SK-N-SH (cell line): ENCODE results near the gene KRTAP4-9. TPM values are rescaled to one million over a fixed set of nuclear protein-coding genes. Genes with fewer than 3 reads are reported as not detected.
"Not testable (repeated sequence)": the region's sequence is repeated elsewhere in the genome, so short reads cannot be mapped to it uniquely, and the experiment has no call there.

Source experiments
- CTCF ChIA-PET: fragments of 300-600, 350-600 bp; formaldehyde crosslinking; extraction: SDS; loops from one replicate; lab custom pipeline; 2021; lab: Yijun Ruan, JAX
- POLR2A ChIA-PET: fragments of 350-600 bp; sonication (Branson Sonifier 250); formaldehyde crosslinking; extraction: SDS; loops from one replicate; lab custom pipeline; 2020; ENCODE audit warnings: antibody characterized with exemption, inconsistent platforms; lab: Yijun Ruan, JAX
- DNase-seq: peaks from one replicate; pipeline ENCODE4 v3.0.0; 2012
- H2AFZ ChIP-seq: fragments of 200-600 bp; sonication (generic); 2 replicates; pipeline ENCODE4 v1.8.1; 2016; ENCODE audit warnings: antibody characterized with exemption, mild to moderate bottlenecking, low read depth
- H3F3A ChIP-seq: fragments of 200-600 bp; sonication (generic); replicated peaks from 2 replicates; pipeline ENCODE3; 2016; ENCODE audit warnings: antibody characterized with exemption, mild to moderate bottlenecking; ENCODE audit not compliant: insufficient read depth
- H3K27ac ChIP-seq, 2 experiments: fragments of 200-500 bp in 1 of 2; fragments of 200-600 bp in 1 of 2; sonication (Bioruptor generic) in 1 of 2; sonication (generic), shearing (Covaris generic) in 1 of 2; 2 replicates each; pipeline versions ENCODE4 v1.5.1 to v1.6.1; 2014 to 2016; ENCODE audit warnings: low read depth in 2 of 2, inconsistent platforms in 1 of 2, low read length in 1 of 2, mild to moderate bottlenecking in 1 of 2, mixed read lengths in 1 of 2
- H3K27me3 ChIP-seq: fragments of 200-600 bp; sonication (generic), shearing (Covaris generic); 2 replicates; pipeline ENCODE4 v1.6.1; 2016; ENCODE audit warnings: mixed run types; ENCODE audit not compliant: insufficient read depth
- H3K36me3 ChIP-seq, 2 experiments: fragments of 200-500 bp in 1 of 2; fragments of 200-600 bp in 1 of 2; sonication (Bioruptor generic) in 1 of 2; sonication (generic) in 1 of 2; replicated peaks in 1 of 2; 2 replicates each; pipeline versions ENCODE3 to v1.5.1; 2014 to 2016; ENCODE audit warnings: low read length in 1 of 2, mild to moderate bottlenecking in 1 of 2; ENCODE audit not compliant: insufficient read depth in 2 of 2, control insufficient read depth in 1 of 2
- H3K4me1 ChIP-seq, 2 experiments: fragments of 200-500 bp in 1 of 2; fragments of 200-600 bp in 1 of 2; sonication (Bioruptor generic) in 1 of 2; sonication (generic), shearing (Covaris generic) in 1 of 2; 2 replicates each; pipeline versions ENCODE4 v1.5.1 to v1.6.1; 2014 to 2016; ENCODE audit warnings: low read depth in 1 of 2, low read length in 1 of 2, mixed run types in 1 of 2; ENCODE audit not compliant: insufficient read depth in 2 of 2, control insufficient read depth in 1 of 2
- H3K4me2 ChIP-seq: fragments of 200-600 bp; sonication (generic), shearing (Covaris generic); 2 replicates; pipeline ENCODE4 v1.6.1; 2017; ENCODE audit warnings: mixed run types
- H3K4me3 ChIP-seq, 2 experiments: fragments of 200-500 bp in 1 of 2; fragments of 200-600 bp in 1 of 2; sonication (Bioruptor generic) in 1 of 2; sonication (generic), shearing (Covaris generic) in 1 of 2; 2 replicates each; pipeline versions ENCODE4 v1.5.1 to v1.8.1; 2014 to 2016; ENCODE audit warnings: low read depth in 2 of 2, inconsistent platforms in 1 of 2, low read length in 1 of 2, mild to moderate bottlenecking in 1 of 2, mixed read lengths in 1 of 2, moderate library complexity in 1 of 2
- H3K79me2 ChIP-seq: fragments of 200-600 bp; sonication (generic); 2 replicates; pipeline ENCODE4 v1.8.1; 2017; ENCODE audit warnings: mild to moderate bottlenecking; ENCODE audit not compliant: insufficient read depth
- H3K9ac ChIP-seq: fragments of 200-600 bp; sonication (generic); 2 replicates; pipeline ENCODE4 v1.6.1; 2017; ENCODE audit warnings: mixed run types
- H3K9me2 ChIP-seq: fragments of 200-600 bp; sonication (generic); 2 replicates; pipeline ENCODE4 v1.6.1; 2017; ENCODE audit warnings: mixed run types
- H3K9me3 ChIP-seq: fragments of 200-600 bp; sonication (generic); 2 replicates; pipeline ENCODE4 v1.6.1; 2017; ENCODE audit warnings: mixed run types, mild to moderate bottlenecking, moderate library complexity
- H4K20me1 ChIP-seq: fragments of 200-600 bp; sonication (generic); 2 replicates; pipeline ENCODE4 v1.6.1; 2017; ENCODE audit warnings: mild to moderate bottlenecking, mixed run types; ENCODE audit not compliant: insufficient read depth
- CHD2 ChIP-seq: fragments of 150-350 bp; IDR thresholded peaks from 2 replicates; pipeline ENCODE4 v1.6.1; 2018; ENCODE audit warnings: low read length; ENCODE audit not compliant: partially characterized antibody
- EZH2phosphoT487 ChIP-seq: fragments of 200-600 bp; sonication (generic); IDR thresholded peaks from 2 replicates; pipeline ENCODE4 v1.6.1; 2017; ENCODE audit warnings: low read depth, mixed run types, mild to moderate bottlenecking, antibody characterized with exemption, moderate library complexity, borderline replicate concordance
- GATA2 ChIP-seq: sonication (generic); formaldehyde crosslinking; IDR thresholded peaks from 2 replicates; pipeline ENCODE4 v1.5.0; 2020; ENCODE audit warnings: mild to moderate bottlenecking, missing genetic modification reagents
- NFIC ChIP-seq: IDR thresholded peaks from 2 replicates; pipeline ENCODE4 v1.4.0; 2012; ENCODE audit warnings: borderline replicate concordance
- POLR2AphosphoS5 ChIP-seq: IDR thresholded peaks from 2 replicates; pipeline ENCODE4 v1.6.1; 2012; ENCODE audit warnings: low read depth, low read length
- RAD21 ChIP-seq: IDR thresholded peaks from 2 replicates; pipeline ENCODE4 v1.6.1; 2012; ENCODE audit warnings: mild to moderate bottlenecking, low read length
- RXRA ChIP-seq: IDR thresholded peaks from 2 replicates; pipeline ENCODE4 v1.4.0; 2012; ENCODE audit warnings: low read depth, mild to moderate bottlenecking, borderline replicate concordance
- SIN3A ChIP-seq: IDR thresholded peaks from 2 replicates; pipeline ENCODE4 v1.6.1; 2012; ENCODE audit warnings: low read depth, mild to moderate bottlenecking, low read length, moderate library complexity, borderline replicate concordance
- SMC3 ChIP-seq: IDR thresholded peaks from 2 replicates; pipeline ENCODE4 v1.6.1; 2012; ENCODE audit warnings: low read depth, low read length, improper control_type of control experiment
- TAF1 ChIP-seq: IDR thresholded peaks from 2 replicates; pipeline ENCODE4 v1.6.1; 2012; ENCODE audit warnings: low read depth, mild to moderate bottlenecking, low read length, moderate library complexity, borderline replicate concordance
- TCF12 ChIP-seq: IDR thresholded peaks from 2 replicates; pipeline ENCODE4 v1.4.0; 2012
- TEAD4 ChIP-seq: IDR thresholded peaks from 2 replicates; pipeline ENCODE4 v1.4.0; 2012; ENCODE audit warnings: mild to moderate bottlenecking, borderline replicate concordance; ENCODE audit not compliant: insufficient read depth
- WGBS: methylation state at CpG from one replicate; pipeline ENCODE4 v1.1.6; 2017; ENCODE audit warnings: low lambda C conversion rate; 5-methylcytosine and 5-hydroxymethylcytosine counted together
- polyA plus RNA-seq, 3 experiments: library from polyadenylated mRNA; depleted of rRNA; stranded (reverse); fragments of >200 nt; gene quantifications; 2 replicates each; pipeline ENCODE4 v1.2.3, GENCODE V29; 2012
- TF ChIP-seq, protein P1 (sequence below): IDR thresholded peaks from 2 replicates; pipeline ENCODE4 v1.4.0; 2012; ENCODE audit warnings: low read depth, borderline replicate concordance
- TF ChIP-seq, protein P2 (sequence below): fragments of 150-350 bp; IDR thresholded peaks from 2 replicates; pipeline ENCODE4 v1.6.1; 2017; ENCODE audit warnings: antibody characterized with exemption, low read length, low read depth, borderline replicate concordance
- TF ChIP-seq, protein P3 (sequence below): IDR thresholded peaks from 2 replicates; pipeline ENCODE4 v1.4.0; 2012; ENCODE audit warnings: low read depth, borderline replicate concordance
- TF ChIP-seq, protein P4 (sequence below): fragments of 150-350 bp; IDR thresholded peaks from 2 replicates; pipeline ENCODE4 v1.6.1; 2016; ENCODE audit warnings: mild to moderate bottlenecking, low read depth, low read length
- TF ChIP-seq, protein P5 (sequence below): IDR thresholded peaks from 2 replicates; pipeline ENCODE4 v1.4.0; 2012; ENCODE audit warnings: low read depth

KRTAP4-9 gene
- not detected in 2 replicates for polyA plus RNA-seq (2012; rRNA removed)
- polyA plus RNA-seq (2012; cell fraction: cytosol; rRNA removed) = not detected in 2 replicates
- not detected in 2 replicates for polyA plus RNA-seq (2012; cell fraction: nucleus; rRNA removed)

DNA sequence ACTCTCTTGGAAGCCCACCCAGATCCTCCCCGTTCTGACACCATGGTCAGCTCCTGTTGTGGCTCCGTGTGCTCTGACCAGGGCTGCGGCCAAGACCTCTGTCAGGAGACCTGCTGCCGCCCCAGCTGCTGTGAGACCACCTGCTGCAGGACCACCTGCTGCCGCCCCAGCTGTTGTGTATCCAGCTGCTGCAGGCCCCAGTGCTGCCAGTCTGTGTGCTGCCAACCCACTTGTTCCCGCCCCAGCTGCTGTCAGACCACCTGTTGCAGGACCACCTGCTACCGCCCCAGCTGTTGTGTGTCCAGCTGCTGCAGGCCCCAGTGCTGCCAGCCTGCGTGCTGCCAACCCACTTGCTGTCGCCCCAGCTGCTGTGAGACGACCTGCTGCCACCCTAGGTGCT, at the start of gene KRTAP4-9:
Gene KRTAP4-9 (plus strand): TSS at position 43 of the 400 bp plus-strand sequence. CDS start 0 bp downstream, at position 43.
- H3K27ac ChIP-seq, H3K79me2 ChIP-seq, H3K4me1 ChIP-seq, H3K4me3 ChIP-seq, H3K9ac ChIP-seq, H3F3A ChIP-seq, CTCF ChIA-PET, H3K9me3 ChIP-seq, H3K27me3 ChIP-seq, H3K9me2 ChIP-seq, H3K36me3 ChIP-seq, POLR2A ChIA-PET, H2AFZ ChIP-seq, DNase-seq, H4K20me1 ChIP-seq: not testable (repeated sequence)
- H3K4me2 ChIP-seq = peak within 1 kb of the TSS; percentile 40; the same call in 1 of the 2 replicates
- 19% methylated on average over 3 of the region's 10 CpGs for WGBS

DNA sequence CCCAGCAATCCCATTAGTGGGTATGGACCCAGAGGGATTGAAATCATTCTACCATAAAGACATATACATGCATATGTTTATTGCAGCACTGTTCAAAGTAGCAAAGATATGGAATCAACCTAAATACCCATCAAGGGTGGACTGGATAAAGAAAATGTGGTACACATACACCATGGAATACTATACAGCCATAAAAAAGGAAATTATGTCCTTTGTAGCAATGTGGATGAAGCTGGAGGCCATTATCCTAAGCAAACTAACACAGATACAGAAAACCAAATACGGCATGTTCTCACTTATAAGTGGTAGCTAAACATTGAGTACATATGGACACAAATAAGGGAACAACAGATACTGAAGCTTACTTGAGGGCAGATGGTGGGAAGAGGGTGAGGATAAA, 47.6 kb upstream of the KRTAP4-9 start:
- Histone ChIP-seq H3K4me3 (no peak overlapping the region), H3K4me1 (peaks cover 0 to 16% of the 10 kb centered on the region in 2 experiments; a peak in 2 of 4 replicates), H3K4me2 (no peak overlapping the region), H3F3A (peaks cover 30% of the 10 kb centered on the region), H2AFZ (no peak overlapping the region), H4K20me1 (no peaks in the 10 kb centered on the region), H3K9me2 (no peaks in the 10 kb centered on the region), H3K27ac (no peak overlapping the region), H3K9ac (no peak overlapping the region), H3K36me3 (peaks cover 0 to 4% of the 10 kb centered on the region in 2 experiments), H3K79me2 (no peaks in the 10 kb centered on the region), H3K9me3 (no peaks in the 10 kb centered on the region), H3K27me3 (no peaks in the 10 kb centered on the region)
- POLR2A ChIA-PET = no interaction called here
- no peak for TF ChIP-seq TEAD4
- TF ChIP-seq RAD21 = no peak
- no peak for TF ChIP-seq SIN3A
- TF ChIP-seq EZH2phosphoT487 = no peak
- TF ChIP-seq GATA2 (CRISPR knock-in tag) = no peak
- TF ChIP-seq, protein P1, sequence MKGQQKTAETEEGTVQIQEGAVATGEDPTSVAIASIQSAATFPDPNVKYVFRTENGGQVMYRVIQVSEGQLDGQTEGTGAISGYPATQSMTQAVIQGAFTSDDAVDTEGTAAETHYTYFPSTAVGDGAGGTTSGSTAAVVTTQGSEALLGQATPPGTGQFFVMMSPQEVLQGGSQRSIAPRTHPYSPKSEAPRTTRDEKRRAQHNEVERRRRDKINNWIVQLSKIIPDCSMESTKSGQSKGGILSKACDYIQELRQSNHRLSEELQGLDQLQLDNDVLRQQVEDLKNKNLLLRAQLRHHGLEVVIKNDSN = no peak
- TF ChIP-seq POLR2AphosphoS5 = no peak
- TF ChIP-seq, protein P2, sequence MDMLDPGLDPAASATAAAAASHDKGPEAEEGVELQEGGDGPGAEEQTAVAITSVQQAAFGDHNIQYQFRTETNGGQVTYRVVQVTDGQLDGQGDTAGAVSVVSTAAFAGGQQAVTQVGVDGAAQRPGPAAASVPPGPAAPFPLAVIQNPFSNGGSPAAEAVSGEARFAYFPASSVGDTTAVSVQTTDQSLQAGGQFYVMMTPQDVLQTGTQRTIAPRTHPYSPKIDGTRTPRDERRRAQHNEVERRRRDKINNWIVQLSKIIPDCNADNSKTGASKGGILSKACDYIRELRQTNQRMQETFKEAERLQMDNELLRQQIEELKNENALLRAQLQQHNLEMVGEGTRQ = no peak
- no peak for TF ChIP-seq SMC3
- TF ChIP-seq, protein P3, sequence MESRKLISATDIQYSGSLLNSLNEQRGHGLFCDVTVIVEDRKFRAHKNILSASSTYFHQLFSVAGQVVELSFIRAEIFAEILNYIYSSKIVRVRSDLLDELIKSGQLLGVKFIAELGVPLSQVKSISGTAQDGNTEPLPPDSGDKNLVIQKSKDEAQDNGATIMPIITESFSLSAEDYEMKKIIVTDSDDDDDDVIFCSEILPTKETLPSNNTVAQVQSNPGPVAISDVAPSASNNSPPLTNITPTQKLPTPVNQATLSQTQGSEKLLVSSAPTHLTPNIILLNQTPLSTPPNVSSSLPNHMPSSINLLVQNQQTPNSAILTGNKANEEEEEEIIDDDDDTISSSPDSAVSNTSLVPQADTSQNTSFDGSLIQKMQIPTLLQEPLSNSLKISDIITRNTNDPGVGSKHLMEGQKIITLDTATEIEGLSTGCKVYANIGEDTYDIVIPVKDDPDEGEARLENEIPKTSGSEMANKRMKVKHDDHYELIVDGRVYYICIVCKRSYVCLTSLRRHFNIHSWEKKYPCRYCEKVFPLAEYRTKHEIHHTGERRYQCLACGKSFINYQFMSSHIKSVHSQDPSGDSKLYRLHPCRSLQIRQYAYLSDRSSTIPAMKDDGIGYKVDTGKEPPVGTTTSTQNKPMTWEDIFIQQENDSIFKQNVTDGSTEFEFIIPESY = no peak
- TF ChIP-seq NFIC = no peak
- TF ChIP-seq, protein P4, sequence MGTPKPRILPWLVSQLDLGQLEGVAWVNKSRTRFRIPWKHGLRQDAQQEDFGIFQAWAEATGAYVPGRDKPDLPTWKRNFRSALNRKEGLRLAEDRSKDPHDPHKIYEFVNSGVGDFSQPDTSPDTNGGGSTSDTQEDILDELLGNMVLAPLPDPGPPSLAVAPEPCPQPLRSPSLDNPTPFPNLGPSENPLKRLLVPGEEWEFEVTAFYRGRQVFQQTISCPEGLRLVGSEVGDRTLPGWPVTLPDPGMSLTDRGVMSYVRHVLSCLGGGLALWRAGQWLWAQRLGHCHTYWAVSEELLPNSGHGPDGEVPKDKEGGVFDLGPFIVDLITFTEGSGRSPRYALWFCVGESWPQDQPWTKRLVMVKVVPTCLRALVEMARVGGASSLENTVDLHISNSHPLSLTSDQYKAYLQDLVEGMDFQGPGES = no peak
- TF ChIP-seq, protein P5, sequence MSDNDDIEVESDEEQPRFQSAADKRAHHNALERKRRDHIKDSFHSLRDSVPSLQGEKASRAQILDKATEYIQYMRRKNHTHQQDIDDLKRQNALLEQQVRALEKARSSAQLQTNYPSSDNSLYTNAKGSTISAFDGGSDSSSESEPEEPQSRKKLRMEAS = no peak
- no peak for TF ChIP-seq TCF12
- TF ChIP-seq CHD2 = no peak
- no peak for TF ChIP-seq TAF1
- no peak for TF ChIP-seq RXRA
- CTCF ChIA-PET = interaction anchor here (1.4 to 1.5 kb wide), 2 partner anchors 22 to 591 kb away, joined by 3 to 4 read pairs; no protein-coding TSS in a partner anchor
- no peak for DNase-seq
- 46% methylated on average over 1 of the region's 1 CpG for WGBS
